K562 (cell line): ENCODE results near the gene TBXAS1. TPM values are rescaled to one million over a fixed set of nuclear protein-coding genes. Genes with fewer than 3 reads are reported as not detected.

Source experiments
- ATAC-seq: fragments of 200-7000 bp; cut with Tn5 transposase; 3 replicates; pipeline ENCODE4 v1.9.1; 2020; ENCODE audit warnings: moderate library complexity
- BruUV-seq: library from RNA; stranded (reverse); fragments of 400-500 nt; replicated peaks from 2 replicates; lab custom pipeline; 2021; lab: Mats Ljungman, UMichigan
- CTCF ChIA-PET: fragments of 300-600 bp; formaldehyde crosslinking; extraction: SDS; loops from one replicate; lab custom pipeline; 2021; ENCODE audit warnings: low intra/inter-chr PET ratio; lab: Yijun Ruan, JAX
- POLR2A ChIA-PET: fragments of 300-600, 350-650 bp; sonication (Branson Sonifier 250); formaldehyde crosslinking; extraction: SDS; loops from one replicate; lab custom pipeline; 2021; ENCODE audit warnings: antibody characterized with exemption, inconsistent platforms; lab: Yijun Ruan, JAX
- DNase-seq, 4 experiments: peaks; one replicate each; pipeline versions ENCODE4 v3.0.0 to v3.0.0-alpha.2; 2011 to 2018; ENCODE audit warnings: low spot score in 3 of 4, mixed read lengths in 3 of 4; ENCODE audit errors: extremely low read depth in 1 of 4
- FAIRE-seq: peaks from 2 replicates; lab custom pipeline; 2011; peaks lifted over from hg19 to GRCh38; lab: Jason Lieb, UNC
- H2AFZ ChIP-seq: 2 replicates; pipeline ENCODE4 v1.6.0; 2011; ENCODE audit warnings: low read depth, low read length, control low read depth, inconsistent platforms
- H3K27ac ChIP-seq: fragments of 200-600 bp; 3 replicates; pipeline ENCODE4 v1.8.0; 2011; ENCODE audit warnings: low read depth, mild to moderate bottlenecking, control low read depth, inconsistent platforms, low read length, moderate library complexity, mixed read lengths; ENCODE audit errors: extremely low read depth
- H3K27me3 ChIP-seq, 2 experiments: fragments of 300-600 bp in 1 of 2; 2 replicates in 1 of 2; 3 replicates in 1 of 2; pipeline versions ENCODE4 v1.6.0 to v1.8.0; 2011; ENCODE audit warnings: inconsistent platforms in 2 of 2, low read length in 2 of 2, mild to moderate bottlenecking in 1 of 2, mixed read lengths in 1 of 2, moderate library complexity in 1 of 2; ENCODE audit not compliant: control insufficient read depth in 2 of 2, insufficient read depth in 2 of 2
- H3K36me3 ChIP-seq: fragments of 300-600 bp; 3 replicates; pipeline ENCODE4 v1.8.0; 2011; ENCODE audit warnings: mild to moderate bottlenecking, low read length, inconsistent platforms; ENCODE audit not compliant: control insufficient read depth, insufficient read depth
- H3K4me1 ChIP-seq, 2 experiments: fragments of 200-600 bp in 1 of 2; replicated peaks in 1 of 2; 2 replicates in 1 of 2; 3 replicates in 1 of 2; pipeline versions ENCODE4 v1.5.1 to v1.8.0; 2011; ENCODE audit warnings: inconsistent platforms in 2 of 2, low read length in 2 of 2, mild to moderate bottlenecking in 1 of 2, mixed read lengths in 1 of 2, moderate library complexity in 1 of 2; ENCODE audit not compliant: control insufficient read depth in 2 of 2, insufficient read depth in 2 of 2
- H3K4me2 ChIP-seq: 2 replicates; pipeline ENCODE4 v1.6.1; 2011; ENCODE audit warnings: low read length, control low read depth, inconsistent platforms, mixed read lengths; ENCODE audit not compliant: insufficient read depth
- H3K4me3 ChIP-seq: fragments of 200-600 bp; sonication (generic), shearing (Covaris generic); 2 replicates; pipeline ENCODE4 v1.5.1; 2016; ENCODE audit warnings: control low read depth, inconsistent platforms
- H3K79me2 ChIP-seq: fragments of 200-600 bp; 3 replicates; pipeline ENCODE4 v1.8.0; 2011; ENCODE audit warnings: low read length, inconsistent platforms; ENCODE audit not compliant: control insufficient read depth, insufficient read depth
- H3K9ac ChIP-seq, 2 experiments: 2 replicates each; pipeline versions ENCODE4 v1.6.0 to v1.6.1; 2011; ENCODE audit warnings: low read depth in 2 of 2, low read length in 2 of 2, control low read depth in 1 of 2, inconsistent platforms in 1 of 2, mild to moderate bottlenecking in 1 of 2, mixed read lengths in 1 of 2; ENCODE audit not compliant: insufficient read depth in 1 of 2
- H3K9me1 ChIP-seq: one replicate; pipeline ENCODE4 v1.6.0; 2011; ENCODE audit warnings: inconsistent platforms, mild to moderate bottlenecking, low read length, moderate library complexity; ENCODE audit not compliant: control insufficient read depth, insufficient read depth
- H3K9me3 ChIP-seq: replicated peaks from 2 replicates; pipeline ENCODE4 v1.5.1; 2011; ENCODE audit warnings: low read depth, low read length, inconsistent platforms; ENCODE audit not compliant: control insufficient read depth, insufficient read depth
- H4K20me1 ChIP-seq: replicated peaks from 2 replicates; pipeline ENCODE4 v1.6.1; 2011; ENCODE audit warnings: low read length, inconsistent platforms, mixed read lengths; ENCODE audit not compliant: control insufficient read depth, insufficient read depth
- ETV1 ChIP-seq: fragments of 450-650 bp; conservative IDR thresholded peaks from 2 replicates; pipeline ENCODE4 v1.6.1; 2016; ENCODE audit warnings: missing genetic modification characterization, control low read depth, low read depth, missing compliant biosample characterization
- FOXP1 ChIP-seq: sonication (generic); formaldehyde crosslinking; IDR thresholded peaks from 2 replicates; pipeline ENCODE4 v1.8.0; 2022; ENCODE audit warnings: mild to moderate bottlenecking, missing genetic modification reagents
- NFE2 ChIP-seq: IDR thresholded peaks from 2 replicates; pipeline ENCODE4 v1.6.1; 2014; ENCODE audit warnings: antibody characterized with exemption, low read depth
- SPI1 ChIP-seq: IDR thresholded peaks from 2 replicates; pipeline ENCODE4 v1.6.1; 2011; ENCODE audit warnings: low read depth, low read length, control low read depth, borderline replicate concordance
- TAF7 ChIP-seq: fragments of 450-650 bp; IDR thresholded peaks from 2 replicates; pipeline ENCODE4 v1.6.1; 2016; ENCODE audit warnings: missing genetic modification characterization, missing compliant biosample characterization
- WGBS: fragments of 100-300 bp; shearing (Covaris generic); methylation state at CpG from one replicate; pipeline ENCODE4 v1.1.6; 2016; ENCODE audit warnings: low coverage, mixed read lengths; ENCODE audit not compliant: insufficient coverage; ENCODE audit errors: missing lambda C conversion rate; 5-methylcytosine and 5-hydroxymethylcytosine counted together
- in situ Hi-C: fragments of 300-500 bp; cut with MboI; formaldehyde crosslinking; loops from 4 replicates; pipeline ENCODE4 v1.15.0; 2018; ENCODE audit warnings: inconsistent platforms, mixed read lengths
- intact Hi-C: fragments of 100-400 bp; cut with micrococcal nuclease; formaldehyde crosslinking; loops from 2 replicates; pipeline ENCODE4 v1.14.2; 2022
- polyA plus RNA-seq, 8 experiments: library from polyadenylated mRNA; depleted of rRNA in 4 of 8; stranded (reverse) in 5 of 8; unstranded in 3 of 8; fragments of >200 nt; fragmentation: Nextera tagmentation in 2 of 8; fragmentation: Illumina TruSeq in 1 of 8; extraction: Ambion mirVana in 2 of 8; extraction: Trizol in 1 of 8; gene quantifications; 2 replicates each; pipeline versions ENCODE4 v1.2.1 to v1.2.3, GENCODE V29; 2011 to 2014; ENCODE audit warnings: inconsistent platforms in 1 of 8, missing spikeins in 1 of 8
- total RNA-seq, 7 experiments: library from RNA; depleted of rRNA in 6 of 7; stranded (reverse); fragments of >200 nt in 6 of 7; fragmentation: Illumina TruSeq in 2 of 7; extraction: Trizol in 2 of 7; gene quantifications; 2 replicates each; pipeline versions ENCODE4 v1.2.1 to v1.2.3, GENCODE V29; 2011 to 2021; ENCODE audit warnings: low replicate concordance in 1 of 7
- TF ChIP-seq, protein P1 (sequence below), 2 experiments: fragments of 450-650 bp in 1 of 2; sonication (generic) in 1 of 2; formaldehyde crosslinking in 1 of 2; IDR thresholded peaks in 1 of 2; conservative IDR thresholded peaks in 1 of 2; 2 replicates each; pipeline versions ENCODE4 v1.6.1 to v1.8.1; 2016 to 2023; ENCODE audit warnings: mild to moderate bottlenecking in 2 of 2, moderate library complexity in 2 of 2, inconsistent platforms in 1 of 2, missing genetic modification reagents in 1 of 2

The TBXAS1 gene
- total and polyA plus RNA-seq, 9 of the 15 experiments (the other 6 are each of a cell fraction or from before 2014, with no cell fraction given) = 1.1 to 8.3 (median 1.9) TPM

GRCh38 chr7:140050100-140050499 is 221.0 kb downstream of the TBXAS1 start:
- intact Hi-C loops = no loop called here
- H3K27ac ChIP-seq = no peak overlapping the region
- H3K9me1 ChIP-seq = no peaks in the 10 kb centered on the region
- H3K4me1 ChIP-seq = peaks cover 0 to 12% of the 10 kb centered on the region in 2 experiments; a peak in 3 of 5 replicates
- no peak for ATAC-seq
- H3K9ac ChIP-seq = no peak overlapping the region
- H3K36me3 ChIP-seq = peaks cover 42% of the 10 kb centered on the region; the same call in 2 of the 3 replicates
- POLR2A ChIA-PET = interaction anchor here (1.0 kb wide), 1 partner anchor 10 kb away, joined by 5 read pairs; no protein-coding TSS in a partner anchor
- TF ChIP-seq NFE2 (no peak), FOXP1 (CRISPR knock-in tag) (peak; percentile 13; the same call in 1 of the 2 replicates)
- TF ChIP-seq, all 486 proteins: peak for 1
- DNase-seq (no peak), FAIRE-seq (no peak)
- BruUV-seq = no TSS peak
- 52% methylated on average over 3 of the region's 3 CpGs for whole genome bisulfite sequencing
- no peaks in the 10 kb centered on the region for H3K79me2 ChIP-seq
- no peaks in the 10 kb centered on the region for H3K9me3 ChIP-seq
- no peak overlapping the region for H3K4me3 ChIP-seq
- H4K20me1 ChIP-seq = no peaks in the 10 kb centered on the region
- in situ Hi-C loops = no loop called here
- H3K27me3 ChIP-seq = no peaks in the 10 kb centered on the region
- no peak overlapping the region for H3K4me2 ChIP-seq
- no peak overlapping the region for H2AFZ ChIP-seq
- CTCF ChIA-PET = no interaction called here

GRCh38 chr7:140051820-140052219 is 222.8 kb downstream of the TBXAS1 start:
- ChIA-PET CTCF (no interaction called here), POLR2A (interaction anchor here (1.6 kb wide), 1 partner anchor 9 kb away, joined by 7 read pairs; no protein-coding TSS in a partner anchor)
- H3K27ac ChIP-seq = no peak overlapping the region
- in situ Hi-C loops (no loop called here), intact Hi-C loops (no loop called here)
- H3K36me3 ChIP-seq = peaks cover 34% of the 10 kb centered on the region; the same call in 2 of the 3 replicates
- no peak for ATAC-seq
- no peak overlapping the region for H3K4me2 ChIP-seq
- TF ChIP-seq SPI1 (peak; percentile 82), TAF7 (tag) (no peak), ETV1 (no peak)
- TF ChIP-seq, protein P1, sequence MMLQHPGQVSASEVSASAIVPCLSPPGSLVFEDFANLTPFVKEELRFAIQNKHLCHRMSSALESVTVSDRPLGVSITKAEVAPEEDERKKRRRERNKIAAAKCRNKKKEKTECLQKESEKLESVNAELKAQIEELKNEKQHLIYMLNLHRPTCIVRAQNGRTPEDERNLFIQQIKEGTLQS (IDR thresholded peaks at IDR 0.05) = no peak
- TF ChIP-seq, protein P1 (CRISPR knock-in tag; conservative IDR thresholded peaks at IDR 0.05) = no peak
- H3K9ac ChIP-seq = no peak overlapping the region
- H3K27me3 ChIP-seq = no peaks in the 10 kb centered on the region
- no peaks in the 10 kb centered on the region for H3K9me1 ChIP-seq
- H3K79me2 ChIP-seq = no peaks in the 10 kb centered on the region
- no peak for FAIRE-seq
- no TSS peak for BruUV-seq
- H3K4me3 ChIP-seq = no peak overlapping the region
- no peaks in the 10 kb centered on the region for H4K20me1 ChIP-seq
- no peak for DNase-seq
- H3K4me1 ChIP-seq = peaks cover 0 to 12% of the 10 kb centered on the region in 2 experiments; a peak in 3 of 5 replicates
- H3K9me3 ChIP-seq = no peaks in the 10 kb centered on the region
- no peak overlapping the region for H2AFZ ChIP-seq
